GM23338 (cell line): ENCODE data around the gene PAX2. TPM values are rescaled to one million over a fixed set of nuclear protein-coding genes. Genes with fewer than 3 reads are reported as not detected.

Source experiments
- ATAC-seq: fragments of 200-7000 bp; cut with Tn5 transposase; 3 replicates; pipeline ENCODE4 v1.9.1; 2020
- DNase-seq: peaks from one replicate; pipeline ENCODE4 v3.0.0-alpha.2; 2015; ENCODE audit warnings: low spot score
- H2AFZ ChIP-seq: fragments of 200-600 bp; sonication (generic); 2 replicates; pipeline ENCODE4 v1.8.0; 2016; ENCODE audit warnings: antibody characterized with exemption, mild to moderate bottlenecking, moderate library complexity
- H3F3A ChIP-seq: fragments of 200-600 bp; sonication (generic); replicated peaks from 2 replicates; pipeline ENCODE4 v1.8.0; 2017; ENCODE audit warnings: antibody characterized with exemption, mixed run types, low read depth
- H3K27ac ChIP-seq: fragments of 200-600 bp; sonication (generic); 2 replicates; pipeline ENCODE4 v1.6.1; 2016; ENCODE audit warnings: low read depth
- H3K27me3 ChIP-seq: fragments of 200-600 bp; sonication (generic); 2 replicates; pipeline ENCODE4 v1.8.0; 2016; ENCODE audit warnings: mild to moderate bottlenecking, mixed run types, moderate library complexity; ENCODE audit not compliant: insufficient read depth
- H3K36me3 ChIP-seq: fragments of 200-600 bp; sonication (generic); 2 replicates; pipeline ENCODE4 v1.8.0; 2016; ENCODE audit warnings: mild to moderate bottlenecking; ENCODE audit not compliant: insufficient read depth
- H3K4me1 ChIP-seq: fragments of 200-600 bp; sonication (generic); 2 replicates; pipeline ENCODE4 v1.8.0; 2016; ENCODE audit warnings: mild to moderate bottlenecking, moderate library complexity; ENCODE audit not compliant: insufficient read depth
- H3K4me2 ChIP-seq: fragments of 200-600 bp; sonication (generic); 2 replicates; pipeline ENCODE4 v1.7.1; 2017; ENCODE audit warnings: mixed run types
- H3K4me3 ChIP-seq: fragments of 200-600 bp; sonication (generic); 2 replicates; pipeline ENCODE4 v1.6.1; 2016; ENCODE audit warnings: mixed run types
- H3K79me2 ChIP-seq: fragments of 200-600 bp; sonication (generic); replicated peaks from 2 replicates; pipeline ENCODE4 v1.8.0; 2017; ENCODE audit warnings: mild to moderate bottlenecking; ENCODE audit not compliant: insufficient read depth
- H3K9me2 ChIP-seq: fragments of 200-600 bp; sonication (generic); 2 replicates; pipeline ENCODE4 v1.8.0; 2017; ENCODE audit not compliant: insufficient read depth
- H4K20me1 ChIP-seq: fragments of 200-600 bp; sonication (generic); replicated peaks from 2 replicates; pipeline ENCODE4 v1.8.0; 2017; ENCODE audit warnings: mild to moderate bottlenecking; ENCODE audit not compliant: insufficient read depth
- H3K27ac Mint-ChIP-seq: 2 replicates; pipeline ENCODE4 v1.8.0; 2020; ENCODE audit warnings: inconsistent platforms, mild to moderate bottlenecking, moderate library complexity, mixed read lengths
- H3K27me3 Mint-ChIP-seq: 3 replicates; pipeline ENCODE4 v1.8.0; 2022; ENCODE audit warnings: low read depth, mild to moderate bottlenecking, moderate library complexity, mixed read lengths, inconsistent platforms; ENCODE audit not compliant: insufficient read depth, poor library complexity
- H3K36me3 Mint-ChIP-seq: 3 replicates; pipeline ENCODE4 v1.8.0; 2021; ENCODE audit warnings: low read depth, mild to moderate bottlenecking, inconsistent platforms, moderate library complexity, mixed read lengths
- H3K4me1 Mint-ChIP-seq: 3 replicates; pipeline ENCODE4 v1.8.0; 2020; ENCODE audit warnings: mild to moderate bottlenecking, inconsistent platforms, mixed read lengths
- H3K4me3 Mint-ChIP-seq: 3 replicates; pipeline ENCODE4 v1.8.0; 2021; ENCODE audit warnings: moderate library complexity, mild to moderate bottlenecking, inconsistent platforms, mixed read lengths
- H3K9me3 Mint-ChIP-seq: 3 replicates; pipeline ENCODE4 v1.8.0; 2020; ENCODE audit warnings: moderate library complexity, mild to moderate bottlenecking, inconsistent platforms, mixed read lengths
- CREB1 ChIP-seq: fragments of 250-450 bp; sonication (Bioruptor Pico); IDR thresholded peaks from 2 replicates; pipeline ENCODE4 v1.5.0; 2020; ENCODE audit warnings: low read depth, mild to moderate bottlenecking, moderate library complexity
- CTCF ChIP-seq, 2 experiments: fragments of 200-600 bp in 1 of 2; sonication (generic) in 1 of 2; conservative IDR thresholded peaks; 2 replicates each; pipeline versions ENCODE4 v1.5.1 to v1.6.1; 2016 to 2017; ENCODE audit warnings: antibody characterized with exemption in 2 of 2, low read depth in 2 of 2, mild to moderate bottlenecking in 2 of 2, moderate library complexity in 1 of 2
- EZH2 ChIP-seq: fragments of 200-600 bp; sonication (generic); IDR thresholded peaks from one replicate; pipeline ENCODE4 v1.8.0; 2017; ENCODE audit warnings: antibody characterized with exemption, mild to moderate bottlenecking, low read depth; ENCODE audit not compliant: unreplicated experiment
- EZH2phosphoT487 ChIP-seq: fragments of 200-600 bp; sonication (generic); IDR thresholded peaks from one replicate; pipeline ENCODE4 v1.8.1; 2018; ENCODE audit warnings: antibody characterized with exemption; ENCODE audit not compliant: unreplicated experiment
- JUNB ChIP-seq: IDR thresholded peaks from one replicate; pipeline ENCODE4 v1.6.1; 2016; ENCODE audit warnings: antibody characterized with exemption; ENCODE audit not compliant: unreplicated experiment
- NANOG ChIP-seq: IDR thresholded peaks from 2 replicates; pipeline ENCODE4 v1.6.1; 2016; ENCODE audit warnings: antibody characterized with exemption, borderline replicate concordance
- POLR2AphosphoS5 ChIP-seq: IDR thresholded peaks from 2 replicates; pipeline ENCODE4 v1.6.1; 2016; ENCODE audit warnings: antibody characterized with exemption, low read depth
- STAT1 ChIP-seq: IDR thresholded peaks from one replicate; pipeline ENCODE4 v1.6.1; 2016; ENCODE audit warnings: antibody characterized with exemption; ENCODE audit not compliant: unreplicated experiment
- ZNF114 ChIP-seq: fragments of 250-450 bp; sonication (Bioruptor Pico); IDR thresholded peaks from 2 replicates; pipeline ENCODE4 v1.5.0; 2020; ENCODE audit warnings: mild to moderate bottlenecking, moderate library complexity
- ZNF331 ChIP-seq: fragments of 250-450 bp; sonication (Bioruptor Pico); IDR thresholded peaks from 2 replicates; pipeline ENCODE4 v1.5.0; 2020; ENCODE audit warnings: low read depth, mild to moderate bottlenecking, moderate library complexity
- ZNF462 ChIP-seq: fragments of 250-450 bp; sonication (Bioruptor Pico); IDR thresholded peaks from 2 replicates; pipeline ENCODE4 v1.5.0; 2020; ENCODE audit warnings: mild to moderate bottlenecking, moderate library complexity
- long read RNA-seq: library from polyadenylated mRNA; unstranded; transcript quantifications from one replicate; pipeline ENCODE4 v2.0.0, GENCODE V29; 2020; ENCODE audit not compliant: unreplicated experiment
- polyA plus RNA-seq: library from polyadenylated mRNA; unstranded; fragments of >200 nt; fragmentation: Nextera tagmentation; extraction: Ambion mirVana; gene quantifications from 2 replicates; pipeline ENCODE4 v1.2.1, GENCODE V29; 2016
- total RNA-seq: library from RNA; depleted of rRNA; stranded (reverse); fragments of >200 nt; shearing (Covaris generic); gene quantifications from 2 replicates; pipeline ENCODE4 v1.2.3, GENCODE V29; 2014; rRNA removed
- TF ChIP-seq, protein P1 (sequence below): IDR thresholded peaks from 2 replicates; pipeline ENCODE4 v1.6.1; 2016; ENCODE audit warnings: antibody characterized with exemption
- TF ChIP-seq, protein P2 (sequence below): IDR thresholded peaks from one replicate; pipeline ENCODE4 v1.6.1; 2018; ENCODE audit warnings: antibody characterized with exemption; ENCODE audit not compliant: unreplicated experiment

Gene PAX2
- total RNA-seq = not detected in 2 replicates
- polyA plus RNA-seq = not detected in 2 replicates
- long read RNA-seq = 0 reads

DNA sequence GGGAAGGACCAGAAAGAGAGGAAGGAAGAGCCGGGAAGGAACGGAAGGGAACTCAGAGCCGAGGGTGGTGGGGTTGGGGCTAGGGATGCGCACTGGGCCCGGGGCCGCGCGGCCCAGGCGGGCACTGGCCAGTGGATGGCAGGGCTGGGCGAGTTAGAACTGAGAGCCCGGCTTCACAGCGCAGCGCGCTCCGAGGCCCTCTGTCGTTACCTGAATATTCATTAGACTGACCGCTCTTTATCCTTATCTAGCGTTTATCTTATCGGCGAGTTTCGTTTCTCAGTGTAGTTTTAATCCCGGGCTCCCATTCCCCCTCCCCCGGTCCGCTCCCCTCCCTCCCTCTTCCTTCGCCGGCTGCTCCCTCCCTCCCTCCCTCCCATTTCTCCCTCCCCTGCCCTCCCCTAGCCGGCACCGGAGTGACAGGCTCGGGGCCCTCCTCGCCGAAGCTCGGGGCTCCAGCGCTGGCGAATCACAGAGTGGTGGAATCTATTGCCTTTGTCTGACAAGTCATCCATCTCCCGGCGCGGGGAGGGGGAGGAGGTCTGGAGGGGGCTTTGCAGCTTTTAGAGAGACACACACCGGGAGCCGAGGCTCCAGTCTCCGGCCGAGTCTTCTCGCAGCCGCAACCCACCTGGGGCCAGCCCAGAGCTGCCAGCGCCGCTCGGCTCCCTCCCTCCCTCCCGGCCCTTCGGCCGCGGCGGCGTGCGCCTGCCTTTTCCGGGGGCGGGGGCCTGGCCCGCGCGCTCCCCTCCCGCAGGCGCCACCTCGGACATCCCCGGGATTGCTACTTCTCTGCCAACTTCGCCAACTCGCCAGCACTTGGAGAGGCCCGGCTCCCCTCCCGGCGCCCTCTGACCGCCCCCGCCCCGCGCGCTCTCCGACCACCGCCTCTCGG lies at the start of gene PAX2:
PAX2 (plus strand) TSS at position 596 of the 895 bp plus-strand sequence. CDS start 679 bp downstream, outside the sequence.
- Mint-ChIP-seq H3K27ac (no peak within 1 kb of the TSS), H3K4me3 (peak within 1 kb of the TSS; percentile 71), H3K4me1 (peaks cover 58% of the 10 kb centered on the region), H3K27me3 (peaks cover 96% of the 10 kb centered on the region), H3K9me3 (no peaks in the 10 kb centered on the region), H3K36me3 (no peaks in the 10 kb centered on the region; the same call in 2 of the 3 replicates)
- H2AFZ ChIP-seq = peak within 1 kb of the TSS; percentile 56; the same call in 1 of the 2 replicates
- DNase-seq (peak; percentile 94), ATAC-seq (peak; percentile 26)
- peaks cover 26% of the 10 kb centered on the region for H4K20me1 ChIP-seq
- no peaks in the 10 kb centered on the region for H3K79me2 ChIP-seq
- peak within 1 kb of the TSS; percentile 55 for H3K4me3 ChIP-seq
- no peaks in the 10 kb centered on the region for H3K36me3 ChIP-seq
- H3K27me3 ChIP-seq = peaks cover 99% of the 10 kb centered on the region
- H3F3A ChIP-seq = peaks cover 16% of the 10 kb centered on the region
- H3K27ac ChIP-seq = no peak within 1 kb of the TSS
- H3K4me2 ChIP-seq = peak within 1 kb of the TSS; percentile 79
- TF ChIP-seq, protein P1, sequence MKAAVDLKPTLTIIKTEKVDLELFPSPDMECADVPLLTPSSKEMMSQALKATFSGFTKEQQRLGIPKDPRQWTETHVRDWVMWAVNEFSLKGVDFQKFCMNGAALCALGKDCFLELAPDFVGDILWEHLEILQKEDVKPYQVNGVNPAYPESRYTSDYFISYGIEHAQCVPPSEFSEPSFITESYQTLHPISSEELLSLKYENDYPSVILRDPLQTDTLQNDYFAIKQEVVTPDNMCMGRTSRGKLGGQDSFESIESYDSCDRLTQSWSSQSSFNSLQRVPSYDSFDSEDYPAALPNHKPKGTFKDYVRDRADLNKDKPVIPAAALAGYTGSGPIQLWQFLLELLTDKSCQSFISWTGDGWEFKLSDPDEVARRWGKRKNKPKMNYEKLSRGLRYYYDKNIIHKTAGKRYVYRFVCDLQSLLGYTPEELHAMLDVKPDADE = no peak
- TF ChIP-seq ZNF114 (no peak), ZNF331 (CRISPR knock-in tag) (no peak), EZH2phosphoT487 (no peak), JUNB (no peak), ZNF462 (CRISPR knock-in tag) (no peak), CTCF (conservative IDR thresholded peaks at IDR 0.05; ENCODE audit: low read depth in 2 of 2) (no peak), EZH2 (no peak), POLR2AphosphoS5 (no peak), NANOG (no peak), CREB1 (CRISPR knock-in tag) (no peak), STAT1 (no peak)
- TF ChIP-seq, protein P2, sequence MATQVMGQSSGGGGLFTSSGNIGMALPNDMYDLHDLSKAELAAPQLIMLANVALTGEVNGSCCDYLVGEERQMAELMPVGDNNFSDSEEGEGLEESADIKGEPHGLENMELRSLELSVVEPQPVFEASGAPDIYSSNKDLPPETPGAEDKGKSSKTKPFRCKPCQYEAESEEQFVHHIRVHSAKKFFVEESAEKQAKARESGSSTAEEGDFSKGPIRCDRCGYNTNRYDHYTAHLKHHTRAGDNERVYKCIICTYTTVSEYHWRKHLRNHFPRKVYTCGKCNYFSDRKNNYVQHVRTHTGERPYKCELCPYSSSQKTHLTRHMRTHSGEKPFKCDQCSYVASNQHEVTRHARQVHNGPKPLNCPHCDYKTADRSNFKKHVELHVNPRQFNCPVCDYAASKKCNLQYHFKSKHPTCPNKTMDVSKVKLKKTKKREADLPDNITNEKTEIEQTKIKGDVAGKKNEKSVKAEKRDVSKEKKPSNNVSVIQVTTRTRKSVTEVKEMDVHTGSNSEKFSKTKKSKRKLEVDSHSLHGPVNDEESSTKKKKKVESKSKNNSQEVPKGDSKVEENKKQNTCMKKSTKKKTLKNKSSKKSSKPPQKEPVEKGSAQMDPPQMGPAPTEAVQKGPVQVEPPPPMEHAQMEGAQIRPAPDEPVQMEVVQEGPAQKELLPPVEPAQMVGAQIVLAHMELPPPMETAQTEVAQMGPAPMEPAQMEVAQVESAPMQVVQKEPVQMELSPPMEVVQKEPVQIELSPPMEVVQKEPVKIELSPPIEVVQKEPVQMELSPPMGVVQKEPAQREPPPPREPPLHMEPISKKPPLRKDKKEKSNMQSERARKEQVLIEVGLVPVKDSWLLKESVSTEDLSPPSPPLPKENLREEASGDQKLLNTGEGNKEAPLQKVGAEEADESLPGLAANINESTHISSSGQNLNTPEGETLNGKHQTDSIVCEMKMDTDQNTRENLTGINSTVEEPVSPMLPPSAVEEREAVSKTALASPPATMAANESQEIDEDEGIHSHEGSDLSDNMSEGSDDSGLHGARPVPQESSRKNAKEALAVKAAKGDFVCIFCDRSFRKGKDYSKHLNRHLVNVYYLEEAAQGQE = no peak
- peaks cover 56% of the 10 kb centered on the region for H3K4me1 ChIP-seq
- H3K9me2 ChIP-seq = no peaks in the 10 kb centered on the region
